Measurements from ENCODE around the gene BCL10. TPM values are rescaled to one million over a fixed set of nuclear protein-coding genes. Genes with fewer than 3 reads are reported as not detected.

The BCL10 gene
- total and polyA plus RNA-seq, 8 donors = 6.1 to 42.7 (median 25.7) TPM

GRCh38 chr1:85245891-85246290, 30.5 kb downstream of the BCL10 start:
- WGBS, 5 donors = 29 to 62% (median 43%) methylated on average over 1 of the region's 1 CpG
- intact Hi-C loops (cut with DNase I; ENCODE audit: low total_unique reads) = no loop called here
- TF ChIP-seq POLR2A (IDR thresholded peaks at IDR 0.05) (no peak), POLR2AphosphoS5 (IDR thresholded peaks at IDR 0.05) (no peak), EP300 (IDR thresholded peaks at IDR 0.05) (no peak)
- TF ChIP-seq, protein P1, sequence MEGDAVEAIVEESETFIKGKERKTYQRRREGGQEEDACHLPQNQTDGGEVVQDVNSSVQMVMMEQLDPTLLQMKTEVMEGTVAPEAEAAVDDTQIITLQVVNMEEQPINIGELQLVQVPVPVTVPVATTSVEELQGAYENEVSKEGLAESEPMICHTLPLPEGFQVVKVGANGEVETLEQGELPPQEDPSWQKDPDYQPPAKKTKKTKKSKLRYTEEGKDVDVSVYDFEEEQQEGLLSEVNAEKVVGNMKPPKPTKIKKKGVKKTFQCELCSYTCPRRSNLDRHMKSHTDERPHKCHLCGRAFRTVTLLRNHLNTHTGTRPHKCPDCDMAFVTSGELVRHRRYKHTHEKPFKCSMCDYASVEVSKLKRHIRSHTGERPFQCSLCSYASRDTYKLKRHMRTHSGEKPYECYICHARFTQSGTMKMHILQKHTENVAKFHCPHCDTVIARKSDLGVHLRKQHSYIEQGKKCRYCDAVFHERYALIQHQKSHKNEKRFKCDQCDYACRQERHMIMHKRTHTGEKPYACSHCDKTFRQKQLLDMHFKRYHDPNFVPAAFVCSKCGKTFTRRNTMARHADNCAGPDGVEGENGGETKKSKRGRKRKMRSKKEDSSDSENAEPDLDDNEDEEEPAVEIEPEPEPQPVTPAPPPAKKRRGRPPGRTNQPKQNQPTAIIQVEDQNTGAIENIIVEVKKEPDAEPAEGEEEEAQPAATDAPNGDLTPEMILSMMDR (IDR thresholded peaks at IDR 0.05) = no peak

DNA sequence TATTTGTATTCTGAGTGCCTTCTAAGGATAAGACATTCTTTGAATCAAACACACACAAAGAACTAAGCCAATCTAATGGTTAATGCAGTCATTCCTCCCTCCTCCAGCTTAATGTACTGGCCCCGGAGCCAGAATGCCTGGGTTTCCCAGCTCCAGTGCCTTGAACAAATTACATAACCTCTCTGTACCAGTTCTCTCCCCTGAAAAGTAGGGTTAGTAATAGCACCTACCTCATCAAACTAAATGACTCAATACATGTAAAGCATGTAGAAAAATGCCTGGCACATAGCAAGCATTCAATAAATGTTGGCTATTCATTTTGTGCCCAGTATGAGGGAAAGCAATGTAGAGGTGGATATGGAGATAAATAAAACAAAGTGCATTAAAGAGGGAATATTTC, 31.0 kb downstream of the BCL10 start:
- H3K27ac ChIP-seq = peak overlapping the region in 1 of 5 donors; percentile 47
- TF ChIP-seq EP300 (IDR thresholded peaks at IDR 0.05) (no peak), POLR2AphosphoS5 (IDR thresholded peaks at IDR 0.05) (no peak), POLR2A (IDR thresholded peaks at IDR 0.05) (no peak)
- TF ChIP-seq, protein P1 (IDR thresholded peaks at IDR 0.05) = no peak
- 9 to 40% (median 22%) methylated on average over 1 of the region's 1 CpG for WGBS, 5 donors
- H3K4me1 ChIP-seq = peaks cover 0 to 25% (median 16%) of the 10 kb centered on the region in 4 donors
- intact Hi-C loops (cut with DNase I; ENCODE audit: low total_unique reads) = no loop called here
- no peak overlapping the region for H3K4me3 ChIP-seq
- peaks cover 0 to 4% (median 0%) of the 10 kb centered on the region in 4 donors for H3K36me3 ChIP-seq
- H3K9me3 ChIP-seq = no peaks in the 10 kb centered on the region
- H3K27me3 ChIP-seq = no peaks in the 10 kb centered on the region
- no peak for DNase-seq

More at GRCh38 chr1:85245891-85246290, 30.5 kb downstream of the BCL10 start:
- Histone ChIP-seq H3K27ac (no peak overlapping the region), H3K4me3 (no peak overlapping the region), H3K9me3 (no peaks in the 10 kb centered on the region), H3K27me3 (no peaks in the 10 kb centered on the region), H3K4me1 (peaks cover 0 to 22% (median 14%) of the 10 kb centered on the region in 4 donors), H3K36me3 (peaks cover 0 to 4% (median under 1%) of the 10 kb centered on the region in 4 donors)
- no peak for DNase-seq

DNA sequence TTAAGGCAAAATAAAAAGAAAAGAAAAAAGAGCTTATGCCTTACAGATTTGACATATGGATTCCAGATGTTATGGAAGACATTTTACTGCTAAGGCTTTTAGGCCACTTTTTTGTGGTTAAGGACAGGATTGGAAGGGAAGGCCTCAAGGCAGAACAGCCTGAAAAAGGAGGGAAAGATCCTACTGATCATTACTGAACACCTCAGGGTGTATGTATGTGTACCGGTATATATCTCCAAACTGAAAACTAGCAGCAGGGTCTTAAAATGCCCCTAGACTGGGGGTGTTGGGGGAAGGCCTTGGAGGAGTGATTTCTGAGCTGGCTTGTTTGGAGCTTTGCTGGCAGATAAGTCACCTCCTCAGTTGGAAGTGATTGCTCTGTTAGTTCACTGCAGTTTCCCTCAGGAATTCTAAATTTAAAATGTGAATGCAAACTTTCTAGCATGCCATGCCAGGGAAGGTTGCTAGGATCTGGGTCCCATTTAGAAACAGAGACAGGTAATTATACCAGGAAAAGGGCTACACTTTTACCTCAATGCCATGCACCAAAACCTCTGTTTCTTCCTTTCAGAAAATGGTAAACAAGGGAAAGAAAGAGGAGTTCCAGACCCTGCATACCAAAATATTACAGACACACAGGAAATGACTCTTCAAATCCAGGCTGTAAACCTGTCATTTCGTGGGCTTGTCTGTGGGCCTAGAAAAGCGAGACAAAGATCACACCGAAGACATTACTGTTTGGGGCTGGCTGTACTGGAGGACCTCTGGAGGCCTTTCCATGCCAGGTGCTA, 32.0 kb downstream of the BCL10 start:
- no peaks in the 10 kb centered on the region for H3K9me3 ChIP-seq
- H3K27ac ChIP-seq = peak overlapping the region in 4 of 5 donors; percentile 35 to 54 (median 42)
- H3K36me3 ChIP-seq = no peaks in the 10 kb centered on the region
- WGBS, 5 donors = 53 to 73% (median 71%) methylated on average over 4 of the region's 4 CpGs
- no peaks in the 10 kb centered on the region for H3K27me3 ChIP-seq
- H3K4me1 ChIP-seq = peaks cover 0 to 31% (median 19%) of the 10 kb centered on the region in 4 donors
- intact Hi-C loops (cut with DNase I; ENCODE audit: low total_unique reads) = no loop called here
- no peak overlapping the region for H3K4me3 ChIP-seq
- no peak for TF ChIP-seq EP300 (IDR thresholded peaks at IDR 0.05)
- DNase-seq = no peak

DNA sequence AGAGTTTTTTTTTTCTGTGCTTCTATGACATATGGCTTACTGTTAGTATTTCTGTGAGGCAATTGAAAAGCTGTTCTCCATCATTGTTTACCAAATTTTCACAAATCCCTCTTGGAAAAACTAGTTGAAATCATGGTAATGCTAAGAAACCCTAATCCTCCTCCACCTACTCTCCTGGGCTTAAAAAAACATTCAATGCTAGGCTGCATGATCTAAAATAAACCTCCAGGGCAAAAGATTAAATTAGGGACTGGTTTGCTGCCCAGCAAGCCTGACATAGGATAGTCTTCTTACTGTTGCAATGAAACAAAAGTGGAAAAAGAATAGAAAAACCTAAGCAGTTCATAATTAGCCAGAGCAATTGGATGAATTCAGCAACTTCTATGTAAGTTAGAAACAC, 33.1 kb downstream of the BCL10 start:
- DNase-seq = no peak
- TF ChIP-seq EP300 (IDR thresholded peaks at IDR 0.05) = no peak
- no peak for TF ChIP-seq POLR2AphosphoS5 (IDR thresholded peaks at IDR 0.05)
- TF ChIP-seq POLR2A (IDR thresholded peaks at IDR 0.05) = no peak
- TF ChIP-seq, protein P1 (IDR thresholded peaks at IDR 0.05) = no peak
- intact Hi-C loops (cut with DNase I; ENCODE audit: low total_unique reads) = no loop called here
- H3K4me1 ChIP-seq = peaks cover 0 to 31% (median 19%) of the 10 kb centered on the region in 4 donors
- no peak overlapping the region for H3K4me3 ChIP-seq
- no peaks in the 10 kb centered on the region for H3K9me3 ChIP-seq
- peak overlapping the region in 3 of 5 donors; percentile 8 to 54 (median 47) for H3K27ac ChIP-seq
- H3K27me3 ChIP-seq = no peaks in the 10 kb centered on the region
- H3K36me3 ChIP-seq = no peaks in the 10 kb centered on the region

GRCh38 chr1:85240643-85241042, 35.8 kb downstream of the BCL10 start:
- Histone ChIP-seq H3K9me3 (no peaks in the 10 kb centered on the region), H3K4me3 (no peak overlapping the region), H3K27ac (peak overlapping the region in 3 of 5 donors; percentile 14 to 47 (median 26)), H3K4me1 (peaks cover 0 to 31% (median 19%) of the 10 kb centered on the region in 4 donors), H3K36me3 (no peaks in the 10 kb centered on the region), H3K27me3 (no peaks in the 10 kb centered on the region)
- WGBS, 5 donors = 0 to 10% (median 5%) methylated on average over 1 of the region's 1 CpG
- TF ChIP-seq, protein P1 (IDR thresholded peaks at IDR 0.05) = no peak
- TF ChIP-seq EP300 (IDR thresholded peaks at IDR 0.05) (no peak), POLR2A (IDR thresholded peaks at IDR 0.05) (no peak), POLR2AphosphoS5 (IDR thresholded peaks at IDR 0.05) (no peak)
- intact Hi-C loops (cut with DNase I; ENCODE audit: low total_unique reads) = no loop called here
- DNase-seq = no peak
